ENCODE measurements around the gene SH3PXD2A.
"Not testable (repeated sequence)": the region's sequence is repeated elsewhere in the genome, so short reads cannot be mapped to it uniquely, and the experiment has no call there.

The SH3PXD2A gene

GRCh38 chr10:103784723-103785418 lies 70.5 kb downstream of the SH3PXD2A start:
- Mint-ChIP-seq H3K4me1 (peaks cover 2% of the 10 kb centered on the region), H3K27ac (no peak overlapping the region)

DNA sequence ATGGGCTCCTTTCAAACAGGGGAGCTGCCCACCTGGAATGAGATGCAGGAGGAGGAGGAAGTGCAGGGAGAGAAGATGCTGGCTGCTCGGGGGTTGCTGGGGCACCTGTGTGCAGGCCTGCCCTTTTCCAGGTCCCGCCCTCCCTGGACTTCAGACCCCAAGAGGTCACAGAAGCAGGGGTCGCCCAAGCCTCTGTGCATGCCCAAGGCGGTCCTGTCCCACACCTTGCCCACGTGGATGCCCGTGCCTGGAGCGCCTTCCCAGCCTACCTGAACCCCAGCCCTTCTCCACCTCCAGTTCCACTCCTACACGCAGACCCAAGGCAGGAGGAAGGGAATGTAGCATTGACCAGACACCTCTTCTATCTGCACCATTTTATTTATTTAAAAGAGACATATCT lies 71.3 kb downstream of the SH3PXD2A start:
- ATAC-seq (ENCODE audit: low read depth), result no peak
- Mint-ChIP-seq H3K27ac (no peak overlapping the region), H3K4me3 (no peak overlapping the region), H3K4me1 (peaks cover 2% of the 10 kb centered on the region), H3K9me3 (no peaks in the 10 kb centered on the region), H3K36me3 (no peaks in the 10 kb centered on the region), H3K27me3 (peaks cover 22% of the 10 kb centered on the region)
- DNase-seq (ENCODE audit: low spot score in 2 of 2), result no peak

More at GRCh38 chr10:103784723-103785418, 70.5 kb downstream of the SH3PXD2A start:
- no peak for DNase-seq (ENCODE audit: low spot score in 2 of 2)
- H3K9me3 Mint-ChIP-seq, result no peaks in the 10 kb centered on the region
- no peak for ATAC-seq (ENCODE audit: low read depth)
- H3K4me3 Mint-ChIP-seq, result no peak overlapping the region
- H3K27me3 Mint-ChIP-seq, result peaks cover 19% of the 10 kb centered on the region
- H3K36me3 Mint-ChIP-seq, result no peaks in the 10 kb centered on the region

- no peaks in the 10 kb centered on the region for H3K36me3 Mint-ChIP-seq
- H3K4me3 Mint-ChIP-seq, result no peak overlapping the region
- H3K27me3 Mint-ChIP-seq, result peaks cover 21% of the 10 kb centered on the region
- H3K9me3 Mint-ChIP-seq, result no peaks in the 10 kb centered on the region
- peaks cover 2% of the 10 kb centered on the region for H3K4me1 Mint-ChIP-seq
- ATAC-seq (ENCODE audit: low read depth), result no peak
- H3K27ac Mint-ChIP-seq, result no peak overlapping the region
- no peak for DNase-seq (ENCODE audit: low spot score in 2 of 2)
Observed at GRCh38 chr10:103783681-103784080, 71.7 kb downstream of the SH3PXD2A start.

- no peak overlapping the region for H3K4me3 Mint-ChIP-seq
- no peaks in the 10 kb centered on the region for H3K9me3 Mint-ChIP-seq
- peaks cover 2% of the 10 kb centered on the region for H3K4me1 Mint-ChIP-seq
- DNase-seq (ENCODE audit: low spot score in 2 of 2) (no peak), ATAC-seq (ENCODE audit: low read depth) (no peak)
- H3K27me3 Mint-ChIP-seq, result peaks cover 23% of the 10 kb centered on the region
- H3K27ac Mint-ChIP-seq, result no peak overlapping the region
- H3K36me3 Mint-ChIP-seq, result no peaks in the 10 kb centered on the region
Observed at GRCh38 chr10:103781329-103782061, 73.9 kb downstream of the SH3PXD2A start.

DNA sequence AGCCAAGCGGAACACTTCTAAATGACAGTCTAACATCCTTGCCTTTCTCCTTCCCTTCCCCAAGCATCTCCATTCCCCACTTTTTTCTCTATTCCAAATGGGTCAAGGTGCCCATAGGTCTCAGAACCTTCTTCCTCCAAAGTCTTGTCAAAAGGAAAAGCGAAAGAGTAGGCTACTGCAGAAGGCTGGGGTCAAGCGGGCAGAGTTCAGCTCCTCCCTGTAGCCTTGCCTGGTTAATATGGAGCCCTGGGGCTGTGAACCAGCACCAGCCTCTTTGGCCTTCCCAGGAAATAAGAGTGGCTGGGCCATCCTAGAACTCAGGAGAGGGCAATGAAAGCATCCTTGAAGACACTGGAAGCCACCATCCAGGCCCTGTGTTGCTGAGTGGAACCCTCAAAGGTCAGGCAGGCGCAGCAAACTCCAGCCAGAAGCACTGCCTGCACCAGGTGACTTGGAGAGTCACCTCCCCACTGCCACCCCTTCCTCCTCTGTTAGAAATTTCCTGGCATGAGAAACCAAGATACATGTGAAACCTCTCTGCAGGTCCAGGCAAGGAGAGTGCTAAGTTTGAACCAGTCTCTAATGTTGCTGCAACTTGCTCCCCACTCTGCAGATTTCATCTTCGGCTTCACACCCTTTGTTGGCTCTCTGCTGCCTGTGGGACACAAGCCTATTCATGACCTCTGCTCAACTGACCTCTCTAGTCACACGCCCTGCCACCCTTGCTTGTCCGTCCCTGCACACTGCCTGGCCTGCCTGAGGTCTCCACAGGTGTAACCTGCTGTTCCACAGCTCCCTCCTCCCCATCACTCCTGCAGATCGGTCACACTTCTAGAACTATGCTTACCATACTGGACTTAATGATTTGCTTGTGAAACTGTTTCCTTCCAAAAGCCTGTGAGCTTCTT lies 74.9 kb downstream of the SH3PXD2A start:
- Mint-ChIP-seq H3K27ac (no peak overlapping the region), H3K9me3 (no peaks in the 10 kb centered on the region), H3K4me1 (peaks cover 2% of the 10 kb centered on the region), H3K4me3 (no peak overlapping the region), H3K27me3 (peaks cover 25% of the 10 kb centered on the region), H3K36me3 (no peaks in the 10 kb centered on the region)
- DNase-seq (ENCODE audit: low spot score in 2 of 2) (no peak), ATAC-seq (ENCODE audit: low read depth) (no peak)

GRCh38 chr10:103778358-103779139 lies 76.8 kb downstream of the SH3PXD2A start:
- ATAC-seq (ENCODE audit: low read depth) (no peak), DNase-seq (ENCODE audit: low spot score in 2 of 2) (no peak)
- no peaks in the 10 kb centered on the region for H3K4me1 Mint-ChIP-seq
- H3K9me3 Mint-ChIP-seq, result no peaks in the 10 kb centered on the region
- H3K27me3 Mint-ChIP-seq, result peaks cover 16% of the 10 kb centered on the region
- H3K27ac Mint-ChIP-seq, result no peak overlapping the region
- peaks cover 2% of the 10 kb centered on the region for H3K36me3 Mint-ChIP-seq
- H3K4me3 Mint-ChIP-seq, result no peak overlapping the region

GRCh38 chr10:103776878-103777591 lies 78.3 kb downstream of the SH3PXD2A start:
- no peak for ATAC-seq (ENCODE audit: low read depth)
- Mint-ChIP-seq H3K27me3 (peaks cover 11% of the 10 kb centered on the region), H3K36me3 (peaks cover 2% of the 10 kb centered on the region), H3K4me3 (no peak overlapping the region), H3K9me3 (no peaks in the 10 kb centered on the region), H3K4me1 (peaks cover 5% of the 10 kb centered on the region), H3K27ac (no peak overlapping the region)
- no peak for DNase-seq (ENCODE audit: low spot score in 2 of 2)

GRCh38 chr10:103775776-103776175 lies 79.6 kb downstream of the SH3PXD2A start:
- Mint-ChIP-seq H3K27me3 (peaks cover 10% of the 10 kb centered on the region), H3K9me3 (no peaks in the 10 kb centered on the region), H3K36me3 (peaks cover 2% of the 10 kb centered on the region), H3K4me1 (peaks cover 10% of the 10 kb centered on the region), H3K27ac (no peak overlapping the region), H3K4me3 (no peak overlapping the region)
- ATAC-seq (ENCODE audit: low read depth) (no peak), DNase-seq (ENCODE audit: low spot score in 2 of 2) (no peak)

GRCh38 chr10:103772846-103773245 lies 82.5 kb downstream of the SH3PXD2A start:
- DNase-seq (ENCODE audit: low spot score in 2 of 2); H3K27me3 Mint-ChIP-seq; H3K36me3 Mint-ChIP-seq; H3K9me3 Mint-ChIP-seq; H3K27ac Mint-ChIP-seq; ATAC-seq (ENCODE audit: low read depth): not testable (repeated sequence)
- peak overlapping the region; percentile 92 for H3K4me3 Mint-ChIP-seq
- peaks cover 18% of the 10 kb centered on the region for H3K4me1 Mint-ChIP-seq

GRCh38 chr10:103772096-103772845 lies 83.1 kb downstream of the SH3PXD2A start:
- peak; percentile 69 for ATAC-seq (ENCODE audit: low read depth)
- Mint-ChIP-seq H3K9me3 (no peaks in the 10 kb centered on the region), H3K4me1 (peaks cover 18% of the 10 kb centered on the region), H3K36me3 (peaks cover 2% of the 10 kb centered on the region), H3K4me3 (peak overlapping the region; percentile 92), H3K27ac (peak overlapping the region; percentile 67), H3K27me3 (peaks cover 6% of the 10 kb centered on the region)
- DNase-seq (ENCODE audit: low spot score in 2 of 2), result peak; percentile 20 to 35

GRCh38 chr10:103770139-103770538 lies 85.2 kb downstream of the SH3PXD2A start:
- H3K9me3 Mint-ChIP-seq, result no peaks in the 10 kb centered on the region
- DNase-seq (ENCODE audit: low spot score in 2 of 2) (no peak), ATAC-seq (ENCODE audit: low read depth) (no peak)
- H3K27me3 Mint-ChIP-seq, result peaks cover 2% of the 10 kb centered on the region
- H3K36me3 Mint-ChIP-seq, result peaks cover 2% of the 10 kb centered on the region
- no peak overlapping the region for H3K27ac Mint-ChIP-seq
- peaks cover 24% of the 10 kb centered on the region for H3K4me1 Mint-ChIP-seq
- no peak overlapping the region for H3K4me3 Mint-ChIP-seq

DNA sequence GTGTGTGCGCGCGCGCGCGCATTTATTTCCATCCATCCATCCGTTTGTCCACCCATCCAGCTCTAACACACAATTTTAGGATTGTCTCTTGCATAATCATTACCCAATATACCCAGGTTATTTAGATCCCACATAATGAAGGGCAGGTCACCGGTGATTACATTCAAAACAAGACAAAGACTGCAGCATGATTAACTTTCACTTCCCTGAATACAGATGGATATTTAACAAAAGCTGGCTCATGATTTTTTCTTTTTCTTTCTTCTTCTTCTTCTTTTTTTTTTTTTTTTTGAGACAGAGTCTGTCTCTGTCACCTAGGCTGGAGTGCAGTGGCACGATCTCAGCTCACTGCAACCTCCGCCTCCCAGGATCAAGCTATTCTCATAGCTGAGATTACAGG lies 86.2 kb downstream of the SH3PXD2A start:
- Mint-ChIP-seq H3K27ac (no peak overlapping the region), H3K27me3 (peaks cover 2% of the 10 kb centered on the region), H3K4me1 (peaks cover 24% of the 10 kb centered on the region), H3K9me3 (no peaks in the 10 kb centered on the region), H3K36me3 (peaks cover 2% of the 10 kb centered on the region), H3K4me3 (no peak overlapping the region)
- peak; percentile 37 for ATAC-seq (ENCODE audit: low read depth)
- DNase-seq (ENCODE audit: low spot score in 2 of 2), result no peak
